Neural progenitor cell (in vitro differentiated cells): ENCODE results near the gene SPDYE16.
"Not testable (repeated sequence)": the region's sequence is repeated elsewhere in the genome, so short reads cannot be mapped to it uniquely, and the experiment has no call there.

Experiments
- EZH2 ChIP-seq: fragments of 200-600 bp; sonication (generic); IDR thresholded peaks from 2 replicates; pipeline ENCODE4 v1.6.1; 2017; ENCODE audit warnings: antibody characterized with exemption, mild to moderate bottlenecking, moderate library complexity
- TF ChIP-seq, protein P1 (sequence below): fragments of 200-600 bp; sonication (generic); IDR thresholded peaks from 2 replicates; pipeline ENCODE4 v1.5.1; 2017; ENCODE audit warnings: antibody characterized with exemption, mild to moderate bottlenecking

DNA sequence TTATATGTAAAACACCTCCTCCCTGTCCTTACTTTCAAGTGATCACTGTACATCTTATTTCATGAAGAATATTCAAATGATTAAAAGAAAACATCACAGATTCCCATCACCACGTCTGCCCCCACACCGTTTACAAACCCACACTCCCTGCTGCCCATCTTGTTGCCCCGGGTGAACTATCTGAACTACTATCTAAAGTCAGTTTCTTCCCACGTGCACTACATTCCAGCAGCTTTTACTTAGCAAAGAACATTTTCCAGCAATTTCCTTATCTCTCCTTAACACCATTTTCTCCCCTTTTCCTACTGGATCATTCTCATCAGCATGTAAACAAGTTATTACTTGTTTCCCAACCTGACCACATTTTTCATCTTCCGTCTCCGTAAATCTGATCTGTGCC lies 16.6 kb upstream of the SPDYE16 start:
- not testable (repeated sequence) for TF ChIP-seq EZH2
- TF ChIP-seq, protein P1, sequence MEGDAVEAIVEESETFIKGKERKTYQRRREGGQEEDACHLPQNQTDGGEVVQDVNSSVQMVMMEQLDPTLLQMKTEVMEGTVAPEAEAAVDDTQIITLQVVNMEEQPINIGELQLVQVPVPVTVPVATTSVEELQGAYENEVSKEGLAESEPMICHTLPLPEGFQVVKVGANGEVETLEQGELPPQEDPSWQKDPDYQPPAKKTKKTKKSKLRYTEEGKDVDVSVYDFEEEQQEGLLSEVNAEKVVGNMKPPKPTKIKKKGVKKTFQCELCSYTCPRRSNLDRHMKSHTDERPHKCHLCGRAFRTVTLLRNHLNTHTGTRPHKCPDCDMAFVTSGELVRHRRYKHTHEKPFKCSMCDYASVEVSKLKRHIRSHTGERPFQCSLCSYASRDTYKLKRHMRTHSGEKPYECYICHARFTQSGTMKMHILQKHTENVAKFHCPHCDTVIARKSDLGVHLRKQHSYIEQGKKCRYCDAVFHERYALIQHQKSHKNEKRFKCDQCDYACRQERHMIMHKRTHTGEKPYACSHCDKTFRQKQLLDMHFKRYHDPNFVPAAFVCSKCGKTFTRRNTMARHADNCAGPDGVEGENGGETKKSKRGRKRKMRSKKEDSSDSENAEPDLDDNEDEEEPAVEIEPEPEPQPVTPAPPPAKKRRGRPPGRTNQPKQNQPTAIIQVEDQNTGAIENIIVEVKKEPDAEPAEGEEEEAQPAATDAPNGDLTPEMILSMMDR, result not testable (repeated sequence)
